ENCODE measurements around the gene BICD1. TPM values are rescaled to one million over a fixed set of nuclear protein-coding genes. Genes with fewer than 3 reads are reported as not detected.
A peak's percentile ranks its signal among the peaks of the same experiment; 100 is the strongest.

BICD1 gene
- total RNA-seq, 3 donors from 2014 or later = 4.1 to 13.7 (median 5.3) TPM

GRCh38 chr12:32102234-32102633 is 4.4 kb upstream of the BICD1 start:
- intact Hi-C loops (cut with DNase I, micrococcal nuclease) = no loop called here
- DNase-seq = no peak
- TF ChIP-seq, protein P1, sequence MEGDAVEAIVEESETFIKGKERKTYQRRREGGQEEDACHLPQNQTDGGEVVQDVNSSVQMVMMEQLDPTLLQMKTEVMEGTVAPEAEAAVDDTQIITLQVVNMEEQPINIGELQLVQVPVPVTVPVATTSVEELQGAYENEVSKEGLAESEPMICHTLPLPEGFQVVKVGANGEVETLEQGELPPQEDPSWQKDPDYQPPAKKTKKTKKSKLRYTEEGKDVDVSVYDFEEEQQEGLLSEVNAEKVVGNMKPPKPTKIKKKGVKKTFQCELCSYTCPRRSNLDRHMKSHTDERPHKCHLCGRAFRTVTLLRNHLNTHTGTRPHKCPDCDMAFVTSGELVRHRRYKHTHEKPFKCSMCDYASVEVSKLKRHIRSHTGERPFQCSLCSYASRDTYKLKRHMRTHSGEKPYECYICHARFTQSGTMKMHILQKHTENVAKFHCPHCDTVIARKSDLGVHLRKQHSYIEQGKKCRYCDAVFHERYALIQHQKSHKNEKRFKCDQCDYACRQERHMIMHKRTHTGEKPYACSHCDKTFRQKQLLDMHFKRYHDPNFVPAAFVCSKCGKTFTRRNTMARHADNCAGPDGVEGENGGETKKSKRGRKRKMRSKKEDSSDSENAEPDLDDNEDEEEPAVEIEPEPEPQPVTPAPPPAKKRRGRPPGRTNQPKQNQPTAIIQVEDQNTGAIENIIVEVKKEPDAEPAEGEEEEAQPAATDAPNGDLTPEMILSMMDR (IDR thresholded peaks at IDR 0.05) = no peak
- no peak overlapping the region for H3K4me3 ChIP-seq
- H3K4me1 ChIP-seq (ENCODE audit: low read depth) = peaks cover 5% of the 10 kb centered on the region
- no peaks in the 10 kb centered on the region for H3K36me3 ChIP-seq (ENCODE audit: low read depth)
- H3K9me3 ChIP-seq = no peaks in the 10 kb centered on the region
- no peak for ATAC-seq

DNA sequence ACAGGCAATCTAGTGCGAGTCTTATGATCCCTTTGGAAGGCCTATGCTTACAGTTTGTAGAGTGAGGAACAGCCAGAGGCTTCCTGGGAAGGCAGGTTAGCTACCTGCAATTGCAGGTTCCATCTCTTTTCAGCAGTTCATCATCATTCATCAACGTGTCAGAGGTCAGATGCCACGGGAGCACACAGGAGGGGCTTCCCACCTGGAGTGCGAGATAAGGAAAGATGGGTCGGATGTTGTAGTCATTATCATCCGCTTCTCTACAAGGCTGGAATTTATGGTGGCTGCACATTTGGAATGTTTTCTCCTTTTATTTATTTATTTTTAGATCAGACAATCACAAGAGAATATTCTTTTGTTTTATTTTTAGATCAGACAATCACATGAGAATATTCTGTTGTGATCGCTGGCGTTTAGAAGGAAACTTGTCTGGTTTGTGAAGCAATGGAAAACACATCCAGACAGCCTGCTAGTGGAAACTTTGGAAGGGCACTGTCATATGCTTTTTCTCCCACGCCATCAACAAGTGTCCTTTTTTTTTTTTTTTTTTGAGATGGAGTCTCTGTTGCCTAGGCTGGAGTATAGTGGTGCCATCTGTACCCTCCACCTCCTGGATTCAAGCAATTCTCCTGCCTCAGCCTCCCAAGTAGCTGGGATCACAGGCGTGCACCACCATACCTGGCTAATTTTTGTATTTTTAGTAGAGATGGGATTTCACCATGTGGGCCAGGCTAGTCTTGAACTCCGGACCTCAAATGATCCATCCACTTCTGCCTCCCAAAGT is 1.9 kb upstream of the BICD1 start:
- Histone ChIP-seq H3K36me3 (ENCODE audit: low read depth) (no peaks in the 10 kb centered on the region), H3K4me1 (ENCODE audit: low read depth) (peaks cover 9% of the 10 kb centered on the region), H3K9me3 (no peaks in the 10 kb centered on the region), H3K4me3 (no peak overlapping the region)
- ATAC-seq (no peak), DNase-seq (no peak)
- intact Hi-C loops (cut with DNase I, micrococcal nuclease) = no loop called here
- TF ChIP-seq, protein P1 (IDR thresholded peaks at IDR 0.05) = no peak

GRCh38 chr12:32105986-32106516 is 596 bp upstream of the BICD1 start:
- peaks cover 9% of the 10 kb centered on the region for H3K4me1 ChIP-seq (ENCODE audit: low read depth)
- no peak for DNase-seq
- ATAC-seq = peak; percentile 8
- H3K4me3 ChIP-seq = peak overlapping the region; percentile 63
- H3K9me3 ChIP-seq = no peaks in the 10 kb centered on the region
- TF ChIP-seq, protein P1 (IDR thresholded peaks at IDR 0.05) = no peak
- intact Hi-C loops (cut with DNase I, micrococcal nuclease) = no loop called here
- no peaks in the 10 kb centered on the region for H3K36me3 ChIP-seq (ENCODE audit: low read depth)

GRCh38 chr12:32107359-32108267 is 966 bp downstream of the BICD1 start:
- intact Hi-C loops (cut with DNase I, micrococcal nuclease) = no loop called here
- Histone ChIP-seq H3K36me3 (ENCODE audit: low read depth) (no peaks in the 10 kb centered on the region), H3K4me1 (ENCODE audit: low read depth) (peaks cover 9% of the 10 kb centered on the region), H3K9me3 (no peaks in the 10 kb centered on the region), H3K4me3 (peak overlapping the region; percentile 63)
- peak in 1 of 3 donors; percentile 28 for DNase-seq
- TF ChIP-seq, protein P1 (IDR thresholded peaks at IDR 0.05) = no peak
- peak; percentile 7 for ATAC-seq

DNA sequence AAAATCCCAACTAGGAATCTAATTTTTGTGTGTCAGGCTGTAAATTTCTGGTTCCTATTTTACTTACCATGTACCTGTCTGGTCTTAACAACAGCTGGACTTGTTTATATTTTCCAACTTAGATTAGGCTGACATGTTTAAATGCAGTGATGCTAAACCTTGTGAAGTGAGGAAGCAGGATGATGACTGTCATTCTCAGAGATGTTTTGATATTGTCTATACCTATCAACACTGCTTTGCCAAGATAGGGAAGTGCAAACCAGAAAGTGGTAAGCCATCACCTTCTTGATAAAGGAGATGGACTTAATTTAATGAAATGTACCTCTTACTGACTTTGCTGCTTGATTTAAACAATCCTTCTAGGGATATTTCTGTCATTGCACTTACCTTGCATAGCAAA is 2.1 kb downstream of the BICD1 start:
- ATAC-seq (no peak), DNase-seq (no peak)
- TF ChIP-seq, protein P1 (IDR thresholded peaks at IDR 0.05) = no peak
- intact Hi-C loops (cut with DNase I, micrococcal nuclease) = no loop called here
- no peaks in the 10 kb centered on the region for H3K36me3 ChIP-seq (ENCODE audit: low read depth)
- H3K4me3 ChIP-seq = no peak overlapping the region
- H3K4me1 ChIP-seq (ENCODE audit: low read depth) = peaks cover 9% of the 10 kb centered on the region
- H3K9me3 ChIP-seq = no peaks in the 10 kb centered on the region

All from mucosa of descending colon (tissue), 3 donors.